ENCODE results near the gene RNGTT.

DNA sequence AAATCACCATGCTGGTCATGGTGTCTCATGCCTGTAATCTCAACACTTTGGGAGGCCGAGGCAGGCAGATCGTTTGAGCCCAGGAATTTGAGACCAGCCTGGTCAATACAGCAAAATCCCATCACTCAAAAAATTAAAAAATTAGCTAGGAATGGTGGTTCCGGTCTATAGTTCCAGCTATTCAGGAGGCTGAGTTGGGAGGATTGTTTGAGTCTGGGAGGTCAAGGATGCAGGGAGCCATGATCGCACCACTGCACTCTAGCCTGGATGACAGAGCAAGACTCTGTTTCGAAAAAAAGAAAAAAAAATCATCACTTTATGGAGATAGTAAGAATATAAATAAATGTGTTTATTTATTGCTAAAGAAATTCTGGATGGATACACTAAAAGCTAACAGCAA lies 124.1 kb downstream of the RNGTT start:
- TF ChIP-seq FOXP2 (optimal IDR thresholded peaks at IDR 0.05; ENCODE audit: control extremely low read depth, extremely low read length, insufficient read depth) = no peak
- TF ChIP-seq EZH2 (IDR thresholded peaks at IDR 0.05) = no peak
